HG02642 (cell line): ENCODE data around the gene FAM162B.
"Not testable (repeated sequence)": the region's sequence is repeated elsewhere in the genome, so short reads cannot be mapped to it uniquely, and the experiment has no call there.

Experiments used
- ATAC-seq: cut with Tn5 transposase; IDR thresholded peaks from one replicate; pipeline ENCODE4 v1.9.1; 2021; ENCODE audit warnings: mild to moderate bottlenecking; ENCODE audit not compliant: unreplicated experiment, poor library complexity

The FAM162B gene

GRCh38 chr6:116737004-116737403 lies 28.5 kb downstream of the FAM162B start:
- ATAC-seq: no peak

GRCh38 chr6:116730513-116730912 lies 35.0 kb downstream of the FAM162B start:
- ATAC-seq: no peak

- no peak for ATAC-seq
Observed at GRCh38 chr6:116726947-116727346, 38.6 kb downstream of the FAM162B start.

GRCh38 chr6:116714761-116715160 lies 50.8 kb downstream of the FAM162B start:
- ATAC-seq: no peak

- ATAC-seq: no peak
Observed at GRCh38 chr6:116714296-116714695, 51.2 kb downstream of the FAM162B start.

GRCh38 chr6:116705917-116706316 lies 59.6 kb downstream of the FAM162B start:
- ATAC-seq: no peak

- not testable (repeated sequence) for ATAC-seq
Observed at GRCh38 chr6:116703888-116704287, 61.6 kb downstream of the FAM162B start.
